Measurements from ENCODE around the gene JPH2.
"Not testable (repeated sequence)": the region's sequence is repeated elsewhere in the genome, so short reads cannot be mapped to it uniquely, and the experiment has no call there.

The JPH2 gene

GRCh38 chr20:44187054-44187771 is at the start of gene JPH2:
Gene JPH2, minus strand, starts transcription at chr20:44187188. Its CDS starts 483 bp downstream, at chr20:44186705.
- no peak for DNase-seq

DNA sequence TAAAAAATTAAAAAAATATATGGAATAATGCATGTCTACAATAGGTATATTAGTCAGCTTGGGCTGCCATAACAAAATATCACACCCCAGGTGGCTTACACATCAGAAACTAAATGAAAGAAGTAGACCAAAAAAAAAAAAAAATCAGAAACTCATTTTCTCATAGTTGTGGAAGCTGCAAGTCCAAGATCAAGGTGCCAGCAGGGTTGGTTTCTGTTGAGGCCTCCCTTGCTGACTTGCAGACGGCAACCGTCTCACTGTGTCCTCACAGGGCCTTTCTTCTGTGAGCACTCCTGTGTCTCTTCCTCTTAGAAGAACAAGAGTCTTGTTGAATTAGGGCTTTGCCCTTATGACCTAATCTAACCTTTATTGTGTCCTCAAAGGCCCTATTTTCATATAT is 48.7 kb upstream of the JPH2 start:
- DNase-seq = no peak

DNA sequence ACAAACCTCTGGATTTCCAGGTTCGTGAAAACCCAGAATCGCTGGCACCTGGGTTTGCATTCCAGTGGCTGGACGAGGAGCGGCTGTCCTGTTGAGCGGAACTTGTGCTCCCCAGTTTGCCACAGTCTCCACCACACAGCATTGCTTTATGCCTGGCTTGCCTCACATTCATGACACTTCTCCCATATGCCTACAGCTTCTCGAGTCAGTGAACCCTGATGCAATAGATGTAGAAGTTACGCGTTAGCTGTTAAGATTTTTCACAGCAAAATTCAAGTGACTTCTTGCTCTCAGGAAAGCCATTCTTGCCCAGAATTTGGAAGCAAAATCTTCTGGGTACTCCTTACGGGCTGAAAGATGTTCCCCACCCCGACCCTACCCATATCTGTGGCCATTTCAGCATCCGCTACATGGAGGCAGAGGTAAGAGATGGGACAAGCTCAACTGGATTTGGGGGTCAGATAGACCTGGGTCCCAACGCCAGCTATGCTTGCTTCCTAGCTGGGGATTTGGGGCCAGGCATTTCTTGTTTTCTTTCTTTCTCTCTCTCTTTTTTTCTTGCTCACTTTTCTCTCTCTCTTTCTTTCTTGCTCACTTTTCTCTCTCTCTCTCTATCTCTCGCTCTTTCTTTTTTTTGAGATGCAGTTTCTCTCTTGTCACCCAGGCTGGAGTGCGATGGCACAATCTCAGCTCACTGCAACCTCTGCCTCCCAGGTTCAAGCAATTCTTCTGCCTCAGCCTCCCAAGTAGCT is 47.8 kb upstream of the JPH2 start:
- no peak for DNase-seq

GRCh38 chr20:44233436-44234016 is 46.5 kb upstream of the JPH2 start:
- no peak for DNase-seq

DNA sequence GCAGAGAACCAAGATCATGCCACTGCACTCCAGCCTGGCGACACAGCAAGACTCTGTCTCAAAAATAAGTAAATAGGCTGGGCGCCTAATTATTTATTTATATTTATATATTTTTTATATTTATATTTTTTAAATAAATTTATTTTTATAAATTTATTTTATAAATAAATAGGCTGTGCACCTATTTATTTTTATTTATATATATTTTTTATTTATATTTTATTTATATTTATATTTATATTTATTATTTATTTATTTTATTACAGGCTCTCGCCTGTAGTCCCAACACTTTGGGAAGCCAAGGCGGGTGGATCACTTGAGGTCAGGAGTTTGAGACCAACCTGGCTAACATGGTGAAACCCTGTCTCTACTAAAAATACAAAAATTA is 45.5 kb upstream of the JPH2 start:
- DNase-seq = not testable (repeated sequence)

- no peak for DNase-seq
Measured at GRCh38 chr20:44231713-44232468, 44.9 kb upstream of the JPH2 start.

DNA sequence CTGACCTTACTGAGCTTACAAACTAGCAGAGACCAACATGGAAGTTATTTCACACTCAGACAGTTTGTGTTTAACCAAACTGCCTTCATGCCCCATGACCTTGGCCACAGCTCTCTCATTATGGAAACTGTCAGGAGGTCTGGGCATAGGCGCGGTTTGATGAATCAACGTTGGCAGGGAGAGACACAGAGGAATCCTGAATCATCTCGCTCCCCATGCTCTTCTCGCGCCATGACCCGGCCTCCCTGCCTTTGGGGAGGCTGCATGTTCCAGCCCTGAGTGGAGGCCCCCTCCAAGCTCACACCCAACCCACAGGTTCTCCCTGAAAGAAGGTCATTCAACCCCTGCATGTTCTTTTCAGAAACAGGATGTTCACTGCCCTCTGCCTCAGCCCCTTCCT is 44.2 kb upstream of the JPH2 start:
- DNase-seq = no peak

DNA sequence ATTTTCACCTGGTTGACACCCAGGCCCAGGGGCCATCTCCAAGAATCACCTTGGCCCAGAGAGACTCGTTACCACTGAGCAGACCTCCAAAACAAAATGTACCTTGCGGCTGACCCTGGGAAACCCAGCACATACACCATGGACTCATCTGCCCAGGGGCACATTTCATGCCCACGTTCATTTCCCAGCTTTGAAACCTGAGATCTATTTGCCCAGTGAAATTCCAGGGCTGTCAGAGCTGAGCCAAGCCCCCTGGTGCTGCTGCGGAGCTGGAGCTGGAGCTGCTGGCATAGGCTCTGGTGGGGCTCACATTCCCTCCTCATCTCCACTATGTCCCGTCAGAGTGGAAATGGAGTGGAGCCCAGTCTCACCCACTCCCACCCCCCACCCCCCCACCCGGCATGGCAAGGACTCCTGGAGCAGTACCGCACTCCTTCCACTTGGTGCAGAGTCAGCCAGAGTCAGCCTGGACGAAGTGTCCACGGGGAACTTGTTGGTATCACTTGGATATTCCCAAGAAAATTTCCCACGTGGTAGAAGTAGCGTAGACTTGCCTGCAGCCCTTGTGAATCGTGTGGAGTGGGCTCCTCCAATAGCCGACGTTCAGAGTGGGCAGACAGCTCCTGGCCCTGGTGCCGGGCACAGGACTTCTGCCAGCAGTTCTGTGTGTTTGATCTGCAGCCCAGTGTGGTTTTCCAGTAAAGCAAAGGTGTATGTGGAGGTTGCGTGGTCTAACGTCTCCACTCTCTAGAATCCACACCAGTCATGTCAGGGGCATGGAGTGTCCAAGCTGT is 41.7 kb upstream of the JPH2 start:
- DNase-seq = no peak

- no peak for DNase-seq
Measured at GRCh38 chr20:44224637-44225036, 37.6 kb upstream of the JPH2 start.

DNA sequence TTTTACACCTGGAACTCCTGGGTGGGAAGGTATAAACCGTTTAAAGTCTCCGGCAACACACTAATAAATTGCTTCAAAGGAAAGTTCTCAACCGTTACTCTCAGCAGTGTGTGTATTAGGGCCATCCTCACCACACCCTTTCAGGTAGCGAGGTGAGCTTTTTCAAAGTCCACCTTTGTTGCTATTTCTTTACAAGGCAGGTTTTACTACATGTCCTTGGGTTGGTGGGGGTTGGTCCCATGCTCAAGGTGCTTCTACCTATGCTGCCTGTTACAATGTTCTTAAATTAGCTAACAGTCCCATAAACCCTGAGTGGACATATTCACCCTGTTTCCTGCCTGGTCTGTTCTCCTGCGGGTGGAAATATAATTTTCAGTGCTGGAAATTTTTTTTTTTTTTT is 36.7 kb upstream of the JPH2 start:
- no peak for DNase-seq

GRCh38 chr20:44222633-44223368 is 35.8 kb upstream of the JPH2 start:
- no peak for DNase-seq

DNA sequence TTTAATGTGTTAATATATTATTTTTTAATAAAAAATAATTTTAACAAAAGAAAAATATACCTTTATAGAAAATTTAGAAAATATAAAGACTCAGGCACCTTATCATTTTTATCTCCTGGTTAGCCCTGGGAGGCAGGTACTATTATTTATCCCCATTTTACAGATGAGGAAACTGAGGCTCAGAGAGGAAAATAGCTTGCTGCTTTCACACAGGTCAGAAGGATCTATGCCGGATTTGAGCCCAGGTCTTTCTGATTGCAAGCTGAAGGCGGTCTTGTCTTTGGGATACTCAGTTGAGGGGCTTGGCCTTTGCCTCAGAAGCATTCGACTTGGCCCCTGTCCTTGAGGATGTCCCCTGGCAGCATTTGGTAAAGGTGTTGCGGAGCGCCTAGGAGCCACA is 35.0 kb upstream of the JPH2 start:
- no peak for DNase-seq

DNA sequence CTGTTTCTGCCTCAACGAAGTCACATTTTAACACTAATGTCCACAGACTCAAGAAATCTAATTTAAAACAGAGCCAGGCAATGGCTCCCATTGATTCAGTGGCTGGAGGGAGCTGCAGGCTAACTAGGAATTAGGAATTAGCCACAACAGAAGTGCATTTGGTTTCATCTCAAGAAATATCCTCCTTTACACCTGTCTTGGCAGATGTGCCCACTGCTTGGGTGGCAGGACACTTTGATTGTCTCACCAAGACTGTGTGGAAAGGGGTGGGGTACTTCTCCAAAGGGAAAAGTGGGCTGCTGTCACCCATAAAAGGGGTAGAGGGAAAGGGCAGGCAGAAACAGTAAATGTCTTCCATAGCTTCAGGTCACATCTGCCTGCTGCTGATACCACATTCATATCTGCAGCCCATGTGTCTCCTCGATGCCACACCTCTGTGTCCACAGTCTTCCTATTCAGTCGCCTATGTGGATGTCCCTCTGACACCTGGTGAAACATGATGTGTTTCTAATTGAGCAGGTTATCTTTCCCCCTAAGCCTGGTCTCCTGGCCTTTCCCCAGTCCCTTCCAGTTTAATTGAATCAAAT is 34.5 kb upstream of the JPH2 start:
- no peak for DNase-seq

- no peak for DNase-seq
Measured at GRCh38 chr20:44219791-44220190, 32.8 kb upstream of the JPH2 start.

GRCh38 chr20:44219170-44219730 is 32.3 kb upstream of the JPH2 start:
- DNase-seq = no peak

- no peak for DNase-seq
Measured at GRCh38 chr20:44218446-44218845, 31.5 kb upstream of the JPH2 start.

DNA sequence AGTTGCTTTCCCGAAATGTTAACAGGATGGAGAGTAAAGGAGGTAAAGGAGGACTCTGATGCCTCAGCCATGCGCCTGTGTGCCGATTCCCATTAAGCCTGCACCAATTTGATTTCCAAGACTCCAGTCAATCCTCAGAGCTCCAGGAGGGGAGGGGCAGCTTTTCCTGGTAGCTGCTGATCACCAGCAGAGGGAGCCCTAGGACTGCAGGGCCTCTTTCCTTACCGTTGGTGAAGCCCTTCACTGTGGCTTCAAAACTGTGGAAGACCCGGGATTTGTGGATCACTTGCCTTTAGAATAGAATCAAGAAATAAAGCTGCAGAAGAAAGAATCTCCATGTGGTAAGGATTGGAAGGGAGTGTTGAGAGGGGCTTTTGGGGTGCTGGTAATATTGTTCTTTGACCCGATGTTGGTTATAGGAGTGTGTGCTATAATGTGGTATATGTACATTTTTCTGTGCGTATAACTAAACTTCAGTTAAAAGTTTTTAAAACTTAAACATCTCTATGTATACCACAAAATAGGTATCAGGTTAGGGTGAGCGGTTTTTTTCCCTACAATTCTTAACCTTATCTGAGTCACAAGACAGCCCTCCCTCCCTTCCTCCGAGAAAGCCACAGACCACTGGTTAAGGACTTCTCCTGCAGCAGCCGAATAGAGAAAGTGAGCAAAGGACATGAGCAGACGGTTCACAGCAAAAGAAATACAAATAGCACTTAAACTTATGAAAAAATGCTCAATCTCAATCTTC is 30.5 kb upstream of the JPH2 start:
- DNase-seq = peak; percentile 54

DNA sequence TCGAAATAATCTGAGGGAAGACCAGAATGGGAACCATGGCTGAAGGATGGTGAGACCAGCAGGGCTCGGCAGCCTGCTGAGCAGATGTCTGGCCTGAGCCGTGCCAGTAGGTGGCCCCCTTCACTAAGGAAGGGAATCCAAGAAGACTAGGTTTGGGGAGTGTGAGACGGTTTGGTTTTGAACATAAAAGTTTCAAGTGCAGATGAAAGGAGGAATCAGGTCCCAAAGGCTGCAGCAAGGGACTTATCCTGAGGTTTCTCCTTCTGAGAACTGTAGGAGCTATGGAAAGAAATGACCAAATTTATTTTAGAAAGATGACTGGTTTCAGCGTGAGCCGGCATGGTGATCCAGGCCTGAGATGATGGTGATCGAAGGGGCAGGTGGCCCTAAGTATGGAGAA is 28.1 kb upstream of the JPH2 start:
- DNase-seq = peak; percentile 20

DNA sequence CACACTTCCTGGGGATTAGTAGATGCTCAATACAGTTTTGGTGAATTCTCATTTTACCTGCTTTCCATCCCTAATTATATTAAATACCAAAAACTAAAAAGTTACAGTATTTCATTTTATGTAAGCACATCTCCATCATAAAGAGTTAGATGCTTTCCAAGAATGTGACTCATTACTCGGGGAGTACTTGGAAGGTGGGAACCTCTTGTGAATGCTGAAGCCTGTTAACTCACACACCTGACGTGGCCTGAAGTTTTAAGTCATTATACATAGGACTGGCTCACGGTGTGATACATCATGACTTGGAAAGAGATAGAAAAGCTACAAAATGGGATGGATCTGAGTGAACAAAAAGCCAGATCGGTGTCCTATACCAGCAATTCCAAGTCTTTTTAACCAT is 25.8 kb upstream of the JPH2 start:
- DNase-seq = no peak

Data from NCI-H2029 (cell line).